Endothelial cell of umbilical vein (primary cell): Measurements from ENCODE around the gene RAB35. TPM values are rescaled to one million over a fixed set of nuclear protein-coding genes. Genes with fewer than 3 reads are reported as not detected.

Source experiments
- BruUV-seq: library from RNA; stranded (reverse); fragments of 400-500 nt; replicated peaks from 2 replicates; lab custom pipeline; 2021; lab: Mats Ljungman, UMichigan
- CTCF ChIA-PET: fragments of 300-600, 350-600 bp; sonication (Branson Sonifier 250); formaldehyde crosslinking; loops from one replicate; lab custom pipeline; 2021; ENCODE audit warnings: antibody characterized with exemption, inconsistent platforms; lab: Charles Lee
- POLR2A ChIA-PET: fragments of 300-600, 350-600 bp; sonication (Branson Sonifier 250); formaldehyde crosslinking; loops from one replicate; lab custom pipeline; 2021; ENCODE audit warnings: antibody characterized with exemption, inconsistent platforms; lab: Charles Lee
- DNase-seq: peaks from one replicate; pipeline ENCODE4 v3.0.0-alpha.2; 2011; ENCODE audit warnings: low read depth, low spot score
- FAIRE-seq: peaks from 2 replicates; lab custom pipeline; 2011; peaks lifted over from hg19 to GRCh38; lab: Jason Lieb, UNC
- H2AFZ ChIP-seq: 2 replicates; pipeline ENCODE4 v1.6.0; 2012; ENCODE audit warnings: low read depth, low read length, control low read depth, inconsistent platforms
- H3K27ac ChIP-seq: 2 replicates; pipeline ENCODE4 v1.5.1; 2011; ENCODE audit warnings: low read depth, mild to moderate bottlenecking, control low read depth, low read length, moderate library complexity; ENCODE audit not compliant: insufficient read depth
- H3K27me3 ChIP-seq, 2 experiments: 2 replicates each; pipeline versions ENCODE4 v1.6.0 to v1.6.1; 2011; ENCODE audit warnings: low read length in 2 of 2, mixed read lengths in 1 of 2; ENCODE audit not compliant: control insufficient read depth in 2 of 2, insufficient read depth in 2 of 2
- H3K36me3 ChIP-seq, 2 experiments: 2 replicates in 1 of 2; 3 replicates in 1 of 2; pipeline ENCODE4 v1.5.1; 2011; ENCODE audit warnings: low read length in 2 of 2, mild to moderate bottlenecking in 1 of 2, moderate library complexity in 1 of 2; ENCODE audit not compliant: control insufficient read depth in 2 of 2, insufficient read depth in 2 of 2; ENCODE audit errors: extremely low read depth in 1 of 2
- H3K4me1 ChIP-seq: 3 replicates; pipeline ENCODE4 v1.5.1; 2011; ENCODE audit warnings: mild to moderate bottlenecking, low read length; ENCODE audit not compliant: control insufficient read depth, insufficient read depth; ENCODE audit errors: extremely low read depth
- H3K4me2 ChIP-seq: 2 replicates; pipeline ENCODE4 v1.6.1; 2011; ENCODE audit warnings: low read length, control low read depth, mixed read lengths; ENCODE audit not compliant: insufficient read depth
- H3K4me3 ChIP-seq, 3 experiments: fragments of 200-600 bp in 1 of 3; sonication (generic), shearing (Covaris generic) in 1 of 3; replicated peaks in 1 of 3; 2 replicates each; pipeline ENCODE4 v1.5.1; 2011 to 2016; ENCODE audit warnings: control low read depth in 3 of 3, low read length in 3 of 3, mild to moderate bottlenecking in 2 of 3, inconsistent platforms in 1 of 3, low read depth in 1 of 3, moderate library complexity in 1 of 3; ENCODE audit not compliant: insufficient read depth in 1 of 3
- H3K79me2 ChIP-seq: 2 replicates; pipeline ENCODE4 v1.6.0; 2012; ENCODE audit warnings: low read length, inconsistent platforms; ENCODE audit not compliant: control insufficient read depth, insufficient read depth
- H3K9ac ChIP-seq: replicated peaks from 2 replicates; pipeline ENCODE3; 2011; ENCODE audit warnings: low read length, control low read depth; ENCODE audit not compliant: insufficient read depth; ENCODE audit errors: extremely low read depth
- H3K9me1 ChIP-seq: replicated peaks from 3 replicates; pipeline ENCODE4 v1.6.0; 2011; ENCODE audit warnings: mild to moderate bottlenecking, low read length; ENCODE audit not compliant: control insufficient read depth, insufficient read depth; ENCODE audit errors: extremely low read depth
- H3K9me3 ChIP-seq: replicated peaks from 2 replicates; pipeline ENCODE4 v1.5.1; 2012; ENCODE audit warnings: low read length, inconsistent platforms; ENCODE audit not compliant: control insufficient read depth, insufficient read depth
- H4K20me1 ChIP-seq: replicated peaks from 2 replicates; pipeline ENCODE3; 2011; ENCODE audit warnings: mild to moderate bottlenecking, low read length; ENCODE audit not compliant: control insufficient read depth, insufficient read depth; ENCODE audit errors: extremely low read depth
- CTCF ChIP-seq, 2 donors: IDR thresholded peaks; 1 replicate in 1 of 2; 2 replicates in 1 of 2; pipeline ENCODE4 v1.5.1; 2011; ENCODE audit warnings: low read length in 2 of 2, mild to moderate bottlenecking in 2 of 2, moderate library complexity in 2 of 2, control low read depth in 1 of 2, inconsistent platforms in 1 of 2, low read depth in 1 of 2; ENCODE audit not compliant: insufficient read depth in 1 of 2; ENCODE audit errors: extremely low read depth in 1 of 2
- EZH2 ChIP-seq: IDR thresholded peaks from 2 replicates; pipeline ENCODE4 v1.6.1; 2012; ENCODE audit warnings: borderline replicate concordance, low read depth, mild to moderate bottlenecking, moderate library complexity, low read length, inconsistent platforms; ENCODE audit not compliant: severe bottlenecking
- FOS ChIP-seq: IDR thresholded peaks from 2 replicates; pipeline ENCODE4 v1.6.1; 2011; ENCODE audit warnings: mild to moderate bottlenecking, low read length, moderate library complexity, borderline replicate concordance; ENCODE audit not compliant: insufficient read depth
- GATA2 ChIP-seq: IDR thresholded peaks from 2 replicates; pipeline ENCODE4 v1.7.0; 2011; ENCODE audit warnings: low read depth, mild to moderate bottlenecking, moderate library complexity, mixed read lengths, low read length; ENCODE audit not compliant: insufficient read length, insufficient read depth
- JUN ChIP-seq: IDR thresholded peaks from 2 replicates; pipeline ENCODE4 v1.6.1; 2011; ENCODE audit warnings: borderline replicate concordance, low read depth; ENCODE audit not compliant: insufficient read length, insufficient read depth
- MAX ChIP-seq: IDR thresholded peaks from 2 replicates; pipeline ENCODE4 v1.6.1; 2011; ENCODE audit not compliant: insufficient read depth, insufficient read length
- MYC ChIP-seq: IDR thresholded peaks from one replicate; pipeline ENCODE4 v1.6.1; 2011; ENCODE audit warnings: mild to moderate bottlenecking, low read depth, low read length
- POLR2A ChIP-seq: IDR thresholded peaks from 2 replicates; pipeline ENCODE4 v1.6.1; 2012; ENCODE audit warnings: low read depth, mild to moderate bottlenecking, control low read depth, low read length
- POLR2AphosphoS5 ChIP-seq: IDR thresholded peaks from 2 replicates; pipeline ENCODE4 v1.6.1; 2012; ENCODE audit warnings: low read depth, mild to moderate bottlenecking, control low read depth, low read length, moderate library complexity; ENCODE audit not compliant: insufficient read depth
- dilution Hi-C: fragments of 300-500 bp; cut with MboI; formaldehyde crosslinking; loops from one replicate; pipeline ENCODE4 v1.15.0; 2019; ENCODE audit warnings: low sequenced_read_pairs; ENCODE audit not compliant: extremely low pct_ligation_motif_present
- intact Hi-C: fragments of 100-400 bp; cut with micrococcal nuclease; formaldehyde crosslinking; loops from one replicate; pipeline ENCODE4 v1.10.0; 2022
- polyA plus RNA-seq, 4 experiments: library from polyadenylated mRNA; depleted of rRNA in 3 of 4; stranded (reverse) in 3 of 4; unstranded in 1 of 4; fragments of >200 nt; gene quantifications; 2 replicates each; pipeline versions ENCODE4 v1.2.1 to v1.2.3, GENCODE V29; 2011 to 2012; ENCODE audit warnings: missing spikeins in 1 of 4
- total RNA-seq: library from RNA; stranded (reverse); gene quantifications from 2 replicates; pipeline ENCODE4 v1.2.3, GENCODE V29; 2021

The RAB35 gene
- total and polyA plus RNA-seq, 2 donors (not counting 3 experiments of a cell fraction or from before 2014, with no cell fraction given): 70.5 to 80.3 TPM

GRCh38 chr12:120161852-120162251, 45.3 kb upstream of the RAB35 start:
- H3K27ac ChIP-seq: no peak overlapping the region
- no peaks in the 10 kb centered on the region for H3K79me2 ChIP-seq
- no peak overlapping the region for H3K9ac ChIP-seq
- DNase-seq: no peak
- H3K9me1 ChIP-seq: no peaks in the 10 kb centered on the region
- BruUV-seq: no TSS peak
- intact Hi-C loops: no loop called here
- no peaks in the 10 kb centered on the region for H3K9me3 ChIP-seq
- no peak for FAIRE-seq
- H4K20me1 ChIP-seq: no peaks in the 10 kb centered on the region
- CTCF ChIA-PET: interaction anchor here (2.1 kb wide), 1 partner anchor 12 kb away, joined by 4 read pairs; no protein-coding TSS in a partner anchor
- no peaks in the 10 kb centered on the region for H3K27me3 ChIP-seq
- H3K36me3 ChIP-seq: peaks cover 24 to 60% of the 10 kb centered on the region in 2 experiments
- no peak overlapping the region for H3K4me2 ChIP-seq
- H3K4me1 ChIP-seq: no peaks in the 10 kb centered on the region
- no peak overlapping the region for H2AFZ ChIP-seq
- no peak overlapping the region for H3K4me3 ChIP-seq
- POLR2A ChIA-PET: interaction anchor here (1.6 kb wide), 1 partner anchor 40 kb away, joined by 7 read pairs; the partner anchor contains the start of gene RPLP0
- dilution Hi-C loops: no loop called here
- TF ChIP-seq EZH2 (no peak), POLR2A (no peak), MYC (no peak)

- ChIA-PET POLR2A (no interaction called here), CTCF (interaction anchor here (1.2 to 1.3 kb wide), 2 partner anchors 8 to 11 kb away, joined by 4 read pairs; no protein-coding TSS in a partner anchor)
- TF ChIP-seq MYC (no peak), FOS (no peak), MAX (no peak), GATA2 (no peak), JUN (no peak), POLR2A (no peak), POLR2AphosphoS5 (no peak), EZH2 (no peak), CTCF (IDR thresholded peaks at IDR 0.05; ENCODE audit: extremely low read depth in 1 of 2, insufficient read depth in 1 of 2, low read depth in 1 of 2, low read length in 2 of 2) (no peak)
- no peak overlapping the region for H3K4me2 ChIP-seq
- no peaks in the 10 kb centered on the region for H3K27me3 ChIP-seq
- dilution Hi-C loops: no loop called here
- H3K79me2 ChIP-seq: no peaks in the 10 kb centered on the region
- no peak overlapping the region for H3K27ac ChIP-seq
- peaks cover 35 to 76% of the 10 kb centered on the region in 2 experiments for H3K36me3 ChIP-seq
- no peak overlapping the region for H2AFZ ChIP-seq
- no peaks in the 10 kb centered on the region for H3K9me3 ChIP-seq
- H3K9me1 ChIP-seq: no peaks in the 10 kb centered on the region
- FAIRE-seq (no peak), DNase-seq (no peak)
- H4K20me1 ChIP-seq: no peaks in the 10 kb centered on the region
- BruUV-seq: no TSS peak
- no peaks in the 10 kb centered on the region for H3K4me1 ChIP-seq
- intact Hi-C loops: no loop called here
- no peak overlapping the region for H3K9ac ChIP-seq
- H3K4me3 ChIP-seq: no peak overlapping the region
Observed at GRCh38 chr12:120159509-120160237, 43.1 kb upstream of the RAB35 start.
